ENCODE measurements around the gene MTMR8.

DNA sequence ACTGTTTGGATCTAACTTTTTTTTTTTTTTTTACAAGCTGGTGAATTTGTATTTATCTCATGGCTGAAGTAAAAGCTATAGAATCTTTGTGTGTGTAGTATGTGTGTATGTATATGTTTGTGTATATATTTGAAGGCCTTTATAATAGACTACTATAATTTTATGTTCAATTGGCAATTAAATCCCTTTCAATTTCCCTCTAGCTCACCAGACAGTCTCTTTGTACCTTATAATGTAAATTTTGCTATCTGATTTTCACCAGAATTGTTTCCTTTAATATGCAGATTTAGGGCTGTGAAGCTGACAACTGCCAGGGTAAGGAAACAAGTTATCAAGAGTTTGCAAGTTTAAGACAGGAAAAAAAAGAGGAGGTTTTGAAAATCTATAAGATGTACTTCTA is 33.1 kb upstream of the MTMR8 start:
- TF ChIP-seq POLR2A (IDR thresholded peaks at IDR 0.05) (no peak), CTCF (IDR thresholded peaks at IDR 0.05) (no peak)

All from heart left ventricle (tissue), 13 donors.